Parathyroid adenoma (tissue), 2 donors: ENCODE measurements around the gene ZWILCH.

ENCODE experiments used
- H2AFZ ChIP-seq: fragments of 300-600 bp; sonication (generic); one replicate; pipeline ENCODE4 v1.7.0; 2017; ENCODE audit warnings: antibody characterized with exemption, mild to moderate bottlenecking
- H3K27ac ChIP-seq: fragments of 300-600 bp; sonication (generic); one replicate; pipeline ENCODE4 v1.7.0; 2017
- H3K27me3 ChIP-seq: fragments of 300-600 bp; sonication (generic); one replicate; pipeline ENCODE4 v1.7.0; 2017; ENCODE audit warnings: low read length; ENCODE audit not compliant: control insufficient read depth, insufficient read depth
- H3K36me3 ChIP-seq: fragments of 300-600 bp; sonication (generic); one replicate; pipeline ENCODE4 v1.7.0; 2017; ENCODE audit warnings: low read length; ENCODE audit not compliant: control insufficient read depth, insufficient read depth
- H3K4me1 ChIP-seq: fragments of 300-600 bp; sonication (generic); one replicate; pipeline ENCODE4 v1.7.0; 2017; ENCODE audit warnings: control low read depth
- H3K4me2 ChIP-seq: fragments of 300-600 bp; sonication (generic); one replicate; pipeline ENCODE4 v1.7.0; 2017; ENCODE audit warnings: low read length
- H3K4me3 ChIP-seq: fragments of 300-600 bp; sonication (generic); one replicate; pipeline ENCODE4 v1.7.0; 2017; ENCODE audit warnings: low read depth, low read length
- H3K79me2 ChIP-seq: fragments of 300-600 bp; sonication (generic); one replicate; pipeline ENCODE4 v1.7.0; 2017; ENCODE audit warnings: control low read depth
- H3K9ac ChIP-seq: fragments of 300-600 bp; sonication (generic); one replicate; pipeline ENCODE4 v1.7.0; 2017; ENCODE audit warnings: mild to moderate bottlenecking
- H3K9me3 ChIP-seq: fragments of 300-600 bp; sonication (generic); one replicate; pipeline ENCODE4 v1.7.0; 2017; ENCODE audit warnings: low read length; ENCODE audit not compliant: control insufficient read depth
- TF ChIP-seq, protein P1 (sequence below): fragments of 300-600 bp; sonication (generic); IDR thresholded peaks from one replicate; pipeline ENCODE4 v1.7.0; 2017; ENCODE audit warnings: antibody characterized with exemption, mild to moderate bottlenecking
- donor health status: primary hyperparathyroidism.

ZWILCH gene

DNA sequence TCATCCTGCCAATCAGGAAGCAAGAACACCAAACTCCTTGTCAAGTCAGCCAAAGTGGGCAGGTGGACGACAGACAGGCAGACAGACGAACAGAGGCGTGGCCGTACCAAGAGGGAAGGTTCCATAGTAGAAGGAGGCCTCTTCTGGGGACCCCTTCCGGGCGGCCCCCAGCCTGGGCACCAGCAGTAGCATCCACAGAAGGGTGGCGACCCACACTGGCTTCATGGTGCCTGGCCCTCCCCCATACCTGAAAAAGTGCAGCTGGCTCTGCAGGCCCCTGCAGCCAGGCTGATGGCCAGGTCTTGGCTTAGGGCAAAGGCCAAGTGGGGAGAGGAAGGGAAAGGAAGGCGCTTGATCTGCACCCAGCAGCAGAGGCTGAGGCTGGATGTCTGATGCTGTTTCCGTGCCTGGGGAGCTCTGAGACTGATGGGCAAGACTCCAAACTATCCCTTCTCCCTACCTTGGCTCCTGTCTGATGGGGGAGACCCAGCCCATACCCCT is 60.1 kb downstream of the ZWILCH start:
- Histone ChIP-seq H3K79me2 (no peaks in the 10 kb centered on the region), H3K27me3 (no peaks in the 10 kb centered on the region), H2AFZ (no peak overlapping the region), H3K4me3 (no peak overlapping the region), H3K27ac (no peak overlapping the region), H3K36me3 (no peaks in the 10 kb centered on the region), H3K9ac (no peak overlapping the region), H3K4me2 (no peak overlapping the region), H3K4me1 (no peaks in the 10 kb centered on the region), H3K9me3 (no peaks in the 10 kb centered on the region)
- TF ChIP-seq, protein P1, sequence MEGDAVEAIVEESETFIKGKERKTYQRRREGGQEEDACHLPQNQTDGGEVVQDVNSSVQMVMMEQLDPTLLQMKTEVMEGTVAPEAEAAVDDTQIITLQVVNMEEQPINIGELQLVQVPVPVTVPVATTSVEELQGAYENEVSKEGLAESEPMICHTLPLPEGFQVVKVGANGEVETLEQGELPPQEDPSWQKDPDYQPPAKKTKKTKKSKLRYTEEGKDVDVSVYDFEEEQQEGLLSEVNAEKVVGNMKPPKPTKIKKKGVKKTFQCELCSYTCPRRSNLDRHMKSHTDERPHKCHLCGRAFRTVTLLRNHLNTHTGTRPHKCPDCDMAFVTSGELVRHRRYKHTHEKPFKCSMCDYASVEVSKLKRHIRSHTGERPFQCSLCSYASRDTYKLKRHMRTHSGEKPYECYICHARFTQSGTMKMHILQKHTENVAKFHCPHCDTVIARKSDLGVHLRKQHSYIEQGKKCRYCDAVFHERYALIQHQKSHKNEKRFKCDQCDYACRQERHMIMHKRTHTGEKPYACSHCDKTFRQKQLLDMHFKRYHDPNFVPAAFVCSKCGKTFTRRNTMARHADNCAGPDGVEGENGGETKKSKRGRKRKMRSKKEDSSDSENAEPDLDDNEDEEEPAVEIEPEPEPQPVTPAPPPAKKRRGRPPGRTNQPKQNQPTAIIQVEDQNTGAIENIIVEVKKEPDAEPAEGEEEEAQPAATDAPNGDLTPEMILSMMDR: no peak

DNA sequence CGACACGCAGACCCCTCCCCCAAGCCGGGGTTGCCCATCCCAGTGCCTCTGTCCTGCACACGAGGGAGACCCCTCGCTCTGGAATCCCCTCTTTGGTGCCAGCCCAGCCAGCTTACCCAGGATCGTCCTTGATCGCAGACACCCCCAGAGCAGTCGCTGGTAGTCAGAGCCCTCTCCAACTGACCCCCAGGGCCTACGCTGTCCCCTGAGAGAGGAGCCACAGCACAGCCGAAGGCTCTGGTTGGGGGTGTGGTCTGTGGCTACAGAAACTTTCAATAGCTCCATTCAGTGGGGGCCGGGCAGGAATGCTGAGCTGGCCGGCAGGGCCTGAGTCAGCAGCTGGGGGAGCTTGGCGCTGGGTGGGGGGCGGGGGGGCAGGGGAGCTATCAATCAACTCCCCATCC is 60.6 kb downstream of the ZWILCH start, which contains the start of gene LCTL:
LCTL (minus strand) TSS at position 258 of the 404 bp plus-strand sequence. CDS start 633 bp downstream, outside the sequence.
- Histone ChIP-seq H3K4me1 (no peaks in the 10 kb centered on the region), H3K79me2 (no peaks in the 10 kb centered on the region), H3K27me3 (no peaks in the 10 kb centered on the region), H3K9ac (no peak within 1 kb of the TSS), H2AFZ (no peak within 1 kb of the TSS), H3K9me3 (no peaks in the 10 kb centered on the region), H3K27ac (no peak within 1 kb of the TSS), H3K4me2 (no peak within 1 kb of the TSS), H3K4me3 (no peak within 1 kb of the TSS), H3K36me3 (no peaks in the 10 kb centered on the region)
- TF ChIP-seq, protein P1: no peak

DNA sequence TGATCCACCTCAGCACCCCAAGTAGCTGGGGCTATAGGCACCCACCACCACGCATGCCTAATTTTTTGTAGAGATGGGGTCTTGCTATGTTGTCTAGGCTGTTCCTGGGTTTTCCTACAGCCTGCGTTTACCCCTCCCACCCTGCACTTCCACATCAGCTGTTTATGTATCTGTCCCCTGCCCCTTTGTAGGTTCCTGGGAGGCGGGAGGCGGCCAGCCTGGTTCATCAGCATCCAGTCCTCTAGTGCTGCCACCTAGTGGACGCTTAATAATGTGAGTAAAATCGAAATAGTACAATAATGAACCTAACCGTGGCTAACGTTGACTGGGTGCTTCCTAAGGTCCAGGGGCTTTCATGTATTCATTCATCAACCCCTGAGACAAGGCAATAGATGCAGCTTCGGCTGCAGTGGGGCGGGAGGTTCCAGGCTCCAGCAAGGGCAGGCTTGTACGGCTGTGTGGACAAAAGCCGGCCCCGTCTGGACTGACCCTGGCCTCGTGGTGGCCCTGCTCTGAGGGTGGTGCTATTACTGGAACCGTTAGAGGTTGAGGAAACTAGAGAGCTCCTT is 61.9 kb downstream of the ZWILCH start:
- H3K9ac ChIP-seq: no peak overlapping the region

DNA sequence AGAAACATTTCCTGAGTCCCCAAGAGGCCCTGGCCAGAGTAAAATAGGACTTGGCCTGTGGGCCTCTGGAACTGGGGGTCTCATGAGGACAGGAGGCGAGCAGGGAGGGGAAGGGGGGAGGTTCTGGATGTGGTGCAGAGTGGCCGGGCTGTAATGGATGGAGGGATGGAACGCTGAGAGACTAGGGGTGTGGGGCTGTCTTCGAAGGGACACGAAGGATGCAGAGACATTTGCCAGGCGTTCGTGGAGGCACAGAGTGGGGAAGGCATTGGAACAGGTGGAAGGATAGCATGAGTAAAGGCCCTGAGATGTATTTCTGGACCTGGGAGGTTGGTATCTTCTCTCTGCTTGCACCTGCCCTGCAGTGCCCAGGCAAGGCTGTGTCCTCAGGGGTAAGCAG is 62.8 kb downstream of the ZWILCH start:
- H3K4me1 ChIP-seq: no peaks in the 10 kb centered on the region
- no peak overlapping the region for H3K4me3 ChIP-seq
- no peak overlapping the region for H3K9ac ChIP-seq
- no peaks in the 10 kb centered on the region for H3K27me3 ChIP-seq
- no peak overlapping the region for H3K4me2 ChIP-seq
- H3K9me3 ChIP-seq: no peaks in the 10 kb centered on the region
- H3K36me3 ChIP-seq: no peaks in the 10 kb centered on the region
- TF ChIP-seq, protein P1: no peak
- H3K79me2 ChIP-seq: no peaks in the 10 kb centered on the region
- no peak overlapping the region for H2AFZ ChIP-seq
- no peak overlapping the region for H3K27ac ChIP-seq

More for the DNA sequence above, 61.9 kb downstream of the ZWILCH start:
- no peak overlapping the region for H3K4me3 ChIP-seq
- H3K9me3 ChIP-seq: no peaks in the 10 kb centered on the region
- H3K27ac ChIP-seq: no peak overlapping the region
- no peak overlapping the region for H3K4me2 ChIP-seq
- H3K27me3 ChIP-seq: no peaks in the 10 kb centered on the region
- TF ChIP-seq, protein P1: peak; percentile 57
- H3K79me2 ChIP-seq: no peaks in the 10 kb centered on the region
- H3K36me3 ChIP-seq: no peaks in the 10 kb centered on the region
- H2AFZ ChIP-seq: no peak overlapping the region
- no peaks in the 10 kb centered on the region for H3K4me1 ChIP-seq
